ENCODE data around the gene SCN1B. TPM values are rescaled to one million over a fixed set of nuclear protein-coding genes. Genes with fewer than 3 reads are reported as not detected.
"Not testable (repeated sequence)": the region's sequence is repeated elsewhere in the genome, so short reads cannot be mapped to it uniquely, and the experiment has no call there.

SCN1B gene
- total RNA-seq = 0.24 and 0.69 TPM in 2 replicates

GRCh38 chr19:35030257-35031071, at the start of gene SCN1B:
SCN1B (plus strand) TSS chr19:35030470; CDS start chr19:35030821, 351 bp downstream.
- intact Hi-C loops (cut with micrococcal nuclease) = no loop called here

DNA sequence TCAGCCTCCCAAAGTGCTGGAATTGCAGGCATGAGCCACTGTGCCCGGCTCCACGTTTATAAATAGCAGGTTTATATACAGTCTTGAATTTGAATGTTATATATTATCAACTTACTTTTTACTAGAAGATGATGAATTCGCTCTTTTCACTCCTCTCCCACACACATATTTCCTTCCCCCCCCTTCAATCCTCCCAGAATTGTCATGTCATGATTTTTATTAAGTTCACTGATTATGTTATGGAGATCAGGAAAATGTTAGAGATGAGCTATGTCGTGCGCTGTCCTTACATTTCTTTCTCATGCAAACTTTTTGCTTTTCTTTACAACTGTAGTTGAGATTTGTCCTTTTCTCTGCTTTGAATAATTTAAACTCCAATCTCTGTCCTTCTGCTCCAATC, 48.0 kb upstream of the SCN1B start:
- intact Hi-C loops (cut with micrococcal nuclease) = no loop called here

GRCh38 chr19:34983786-34984185, 46.5 kb upstream of the SCN1B start:
- intact Hi-C loops (cut with micrococcal nuclease) = loop anchor here (2.0 kb wide), 1 partner anchor 17 kb away; the partner anchor contains the start of gene GRAMD1A

- intact Hi-C loops (cut with micrococcal nuclease) = loop anchor here (2.0 kb wide), 1 partner anchor 17 kb away; the partner anchor contains the start of gene GRAMD1A
Measured at GRCh38 chr19:34984287-34984686, 46.0 kb upstream of the SCN1B start.

DNA sequence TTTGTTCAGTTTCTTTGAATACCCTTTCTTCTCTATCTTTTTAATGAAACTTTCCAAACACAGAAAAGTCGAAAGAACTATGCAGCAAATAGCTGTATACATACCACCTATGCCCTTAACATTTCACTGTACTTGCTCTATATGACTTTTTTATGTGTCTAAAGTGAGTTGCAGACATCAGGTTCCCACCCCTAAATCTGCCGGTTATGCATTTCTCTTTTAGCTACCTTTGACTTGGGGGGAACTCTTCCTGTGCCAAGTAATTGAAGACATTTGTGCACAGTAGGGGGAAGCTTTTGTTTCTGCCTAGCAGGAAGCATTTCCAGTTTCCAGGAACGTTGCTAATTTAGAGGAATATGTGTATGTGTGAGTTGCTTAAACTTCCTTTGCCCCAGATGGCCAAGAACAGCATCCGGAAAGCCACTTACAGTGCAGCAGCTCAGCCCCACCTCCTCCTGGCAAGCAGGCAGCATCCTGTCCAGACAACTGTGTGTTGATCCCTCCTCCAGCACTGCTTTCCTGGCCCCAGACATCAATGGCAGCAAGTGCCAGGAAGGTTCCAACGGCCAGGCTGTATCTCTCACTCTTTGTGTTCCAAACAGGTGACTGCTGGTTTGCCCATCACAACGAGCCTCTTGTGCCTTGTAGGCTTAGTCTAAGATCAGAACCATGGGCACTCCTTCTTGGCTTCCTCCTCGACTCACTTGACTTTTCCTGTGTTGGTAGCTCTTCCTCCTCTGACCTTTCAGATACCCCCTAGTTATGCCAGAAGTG, 44.8 kb upstream of the SCN1B start:
- intact Hi-C loops (cut with micrococcal nuclease) = loop anchor here (2.0 kb wide), 1 partner anchor 15 kb away; the partner anchor contains the start of gene GRAMD1A

- intact Hi-C loops (cut with micrococcal nuclease) = no loop called here
Measured at GRCh38 chr19:34988119-34988518, 42.2 kb upstream of the SCN1B start.

GRCh38 chr19:34989298-34989697, 41.0 kb upstream of the SCN1B start:
- intact Hi-C loops (cut with micrococcal nuclease) = no loop called here

DNA sequence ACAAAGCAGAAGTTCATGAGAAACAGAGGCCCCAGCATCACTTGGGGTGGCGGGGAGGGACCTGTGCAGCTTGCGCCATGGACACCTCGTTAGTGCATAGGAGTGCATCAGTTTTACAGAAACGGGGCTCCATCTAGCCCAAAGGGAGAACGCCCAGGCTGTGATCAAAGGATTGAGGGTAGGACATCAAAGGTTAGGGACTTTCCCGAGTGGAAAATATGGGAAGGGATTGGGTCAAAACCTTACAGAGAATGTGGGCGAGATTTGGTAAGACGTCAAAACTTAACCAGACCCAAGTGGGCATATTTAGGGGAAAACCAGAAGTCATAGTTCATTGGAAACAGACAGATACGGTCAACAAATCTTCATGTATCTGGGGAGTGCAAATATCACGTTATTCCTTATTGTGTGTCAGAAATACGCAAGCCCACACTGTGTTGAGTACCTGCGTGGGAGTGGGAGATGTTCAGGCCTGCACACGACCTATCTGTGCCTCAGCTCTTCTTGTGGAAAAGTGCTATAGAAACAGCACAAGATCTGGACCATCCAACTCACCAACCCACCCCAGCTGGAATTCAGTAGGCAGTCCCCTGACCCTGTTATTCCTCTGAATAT, 39.6 kb upstream of the SCN1B start:
- intact Hi-C loops (cut with micrococcal nuclease) = no loop called here

DNA sequence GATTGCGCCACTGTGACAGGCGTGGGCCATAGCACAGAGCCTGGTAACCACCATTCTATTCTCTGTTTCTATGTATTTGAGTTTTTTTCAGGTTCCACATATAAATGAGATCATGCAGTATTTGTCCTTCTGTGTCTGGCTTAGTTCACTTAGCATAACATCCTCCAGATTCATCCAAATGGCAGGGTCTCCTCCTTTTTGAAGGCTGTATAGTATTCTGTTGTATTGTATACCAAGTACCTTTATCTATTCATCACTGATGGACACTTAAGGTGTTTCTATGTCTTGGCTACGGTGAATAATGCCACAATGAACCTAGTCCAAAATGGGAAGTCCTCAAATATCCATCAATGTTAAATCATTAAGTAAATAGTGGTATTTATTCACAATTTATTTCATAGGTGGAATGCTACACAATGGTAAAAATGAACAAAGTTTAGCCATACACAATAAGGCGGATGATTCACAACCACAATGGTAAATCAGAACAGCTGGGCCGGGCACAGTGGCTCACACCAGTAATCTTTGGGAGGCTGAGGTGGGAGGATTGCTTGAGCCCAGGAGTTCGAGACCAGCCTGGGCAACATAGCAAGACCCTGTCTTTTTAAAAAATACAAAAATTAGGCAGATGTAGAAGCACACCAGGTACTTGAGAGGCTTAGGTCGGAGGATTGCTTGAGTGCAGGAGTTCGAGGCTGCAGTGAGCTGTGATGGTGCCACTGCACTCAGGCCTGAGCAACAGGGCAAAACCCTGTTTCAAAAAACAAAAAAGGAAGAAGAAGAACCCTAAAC, 38.5 kb upstream of the SCN1B start:
- intact Hi-C loops (cut with micrococcal nuclease) = no loop called here

DNA sequence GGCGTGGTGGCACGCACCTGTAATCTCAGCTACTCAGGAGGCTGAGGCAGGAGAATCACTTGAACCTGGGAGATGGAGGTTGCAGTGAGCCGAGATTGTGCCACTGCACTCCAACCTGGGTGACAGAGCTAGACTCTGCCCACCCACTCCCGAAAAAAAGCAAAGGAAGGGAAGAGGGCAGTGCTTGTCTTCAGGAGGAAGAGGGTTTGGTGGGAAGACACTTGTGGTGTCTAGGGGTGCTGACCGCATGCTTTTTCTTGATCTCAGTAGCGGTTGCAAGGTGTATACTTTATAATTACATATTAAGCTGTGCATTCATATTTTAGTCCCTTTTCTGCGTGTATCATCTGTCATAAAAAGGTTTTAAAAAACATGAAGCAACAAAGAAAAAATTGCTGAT, 37.7 kb upstream of the SCN1B start:
- intact Hi-C loops (cut with micrococcal nuclease) = not testable (repeated sequence)

GRCh38 chr19:34994286-34994642, 36.0 kb upstream of the SCN1B start:
- intact Hi-C loops (cut with micrococcal nuclease) = no loop called here

- intact Hi-C loops (cut with micrococcal nuclease) = no loop called here
Measured at GRCh38 chr19:34994643-34995541, 35.4 kb upstream of the SCN1B start.

GRCh38 chr19:34995551-34995950, 34.7 kb upstream of the SCN1B start:
- intact Hi-C loops (cut with micrococcal nuclease) = no loop called here

GRCh38 chr19:34997071-34997617, 33.1 kb upstream of the SCN1B start:
- intact Hi-C loops (cut with micrococcal nuclease) = no loop called here

- intact Hi-C loops (cut with micrococcal nuclease) = not testable (repeated sequence)
Measured at GRCh38 chr19:34998224-34998623, 32.0 kb upstream of the SCN1B start.

- intact Hi-C loops (cut with micrococcal nuclease) = no loop called here
Measured at GRCh38 chr19:34998777-34999497, 31.3 kb upstream of the SCN1B start.

- intact Hi-C loops (cut with micrococcal nuclease) = loop anchor here (1.0 to 5.0 kb wide), 5 partner anchors 15 to 266 kb away; partner anchors contain the start of gene ZNF599
Measured at GRCh38 chr19:34999498-35000337, 30.6 kb upstream of the SCN1B start, which contains the start of gene GRAMD1A. GRAMD1A (plus strand) TSS chr19:35000323; CDS start chr19:35000479, 156 bp downstream.

GRCh38 chr19:35000338-35000646, 30.0 kb upstream of the SCN1B start:
- intact Hi-C loops (cut with micrococcal nuclease) = loop anchor here (1.0 to 5.0 kb wide), 5 partner anchors 15 to 267 kb away; partner anchors contain the start of gene ZNF599

Measured in T-helper 1 cell treated with Interleukin-12 subunit alpha and Interleukin-12 subunit beta and Interleukin-4 antibody, amounts not matched to agents 30 ng/mL and 1 ng/mL, for 36 hours (primary cell).